Kidney capillary endothelial cell (primary cell): ENCODE results near the gene CPLX4.

Source experiments
- DNase-seq: peaks from one replicate; pipeline ENCODE4 v3.0.0-alpha.2; 2018; ENCODE audit warnings: low spot score

The CPLX4 gene

DNA sequence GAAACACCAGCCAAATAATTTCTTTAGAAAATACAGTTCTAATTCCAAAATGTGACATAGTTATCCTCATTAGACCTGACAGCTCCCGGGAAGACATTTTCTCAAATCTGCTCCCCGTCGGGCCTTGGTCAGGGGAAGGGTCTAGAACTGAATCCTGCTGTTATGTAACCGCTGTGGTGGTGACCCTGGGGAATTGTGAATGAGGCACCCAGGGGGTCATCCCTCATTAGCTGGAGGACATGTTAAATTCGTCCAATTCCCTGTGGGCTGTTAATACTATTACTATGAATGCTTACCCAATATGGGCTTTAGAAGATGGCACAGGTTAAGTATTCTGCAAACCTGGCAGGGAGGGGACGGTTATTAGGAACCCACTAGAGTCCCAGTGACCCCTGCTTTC is 11.8 kb downstream of the CPLX4 start:
- no peak for DNase-seq

DNA sequence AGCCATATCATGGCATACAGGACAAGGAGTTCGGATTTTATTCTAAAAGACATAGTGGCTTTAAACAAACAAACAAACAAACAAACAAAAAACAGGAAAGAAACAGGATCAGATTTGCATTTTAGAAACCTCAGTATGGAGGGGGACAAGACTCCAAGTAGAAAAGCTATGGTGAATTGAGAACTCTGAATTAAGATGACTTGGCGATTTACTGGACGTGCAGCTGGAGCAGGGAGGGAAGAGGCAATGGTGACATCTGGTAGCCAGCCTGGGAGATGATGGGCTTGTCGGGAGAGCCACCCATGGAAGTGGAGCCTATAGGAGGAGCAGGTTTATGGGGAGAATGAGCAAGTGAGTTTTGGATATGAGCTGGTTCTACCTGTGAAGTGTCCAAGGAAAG is 13.2 kb downstream of the CPLX4 start:
- no peak for DNase-seq

DNA sequence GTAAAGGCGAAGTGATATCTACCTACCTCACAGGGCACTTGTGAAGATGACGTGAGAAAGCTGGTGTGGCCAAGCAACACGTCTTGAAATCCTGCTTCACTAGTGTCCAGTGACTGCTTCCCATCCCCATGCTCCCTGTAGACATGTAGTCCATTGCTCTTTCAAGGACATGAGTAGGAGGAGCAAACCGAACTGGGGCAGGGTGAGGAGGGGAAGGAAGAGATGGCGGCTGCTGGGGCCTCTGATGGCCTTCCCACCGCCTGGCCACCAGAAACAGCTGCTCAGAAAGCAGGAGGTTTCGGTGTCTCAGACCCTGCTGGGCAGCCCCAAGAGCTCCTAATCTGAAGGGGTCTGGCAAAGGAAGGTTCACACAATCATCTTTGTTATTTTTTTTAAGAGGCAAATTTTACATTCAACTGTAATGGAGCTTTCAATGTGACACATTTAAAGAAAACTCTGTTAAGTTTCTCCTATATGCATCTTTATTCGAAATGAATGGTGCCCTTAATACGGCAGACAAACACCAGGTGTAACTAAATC is 14.7 kb downstream of the CPLX4 start:
- no peak for DNase-seq

DNA sequence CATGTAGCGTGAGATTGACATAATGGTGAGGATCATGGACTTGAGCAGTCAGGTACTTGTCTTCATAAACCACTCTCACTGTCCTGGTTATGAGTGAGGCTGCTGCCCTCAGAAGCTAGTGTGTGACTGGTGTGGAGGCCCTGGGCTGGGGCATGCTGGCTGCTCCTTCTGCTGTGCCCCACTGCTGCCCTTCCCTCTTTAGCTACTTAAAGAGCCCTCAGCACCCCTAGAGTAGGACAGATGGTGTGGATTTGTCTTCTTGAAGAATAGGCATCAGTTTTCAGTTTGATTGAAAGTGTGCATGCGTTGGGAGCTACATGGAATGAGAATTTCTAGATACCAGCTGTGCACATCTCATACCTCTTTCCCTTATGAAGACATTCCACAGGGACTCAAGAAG is 15.4 kb downstream of the CPLX4 start:
- no peak for DNase-seq

DNA sequence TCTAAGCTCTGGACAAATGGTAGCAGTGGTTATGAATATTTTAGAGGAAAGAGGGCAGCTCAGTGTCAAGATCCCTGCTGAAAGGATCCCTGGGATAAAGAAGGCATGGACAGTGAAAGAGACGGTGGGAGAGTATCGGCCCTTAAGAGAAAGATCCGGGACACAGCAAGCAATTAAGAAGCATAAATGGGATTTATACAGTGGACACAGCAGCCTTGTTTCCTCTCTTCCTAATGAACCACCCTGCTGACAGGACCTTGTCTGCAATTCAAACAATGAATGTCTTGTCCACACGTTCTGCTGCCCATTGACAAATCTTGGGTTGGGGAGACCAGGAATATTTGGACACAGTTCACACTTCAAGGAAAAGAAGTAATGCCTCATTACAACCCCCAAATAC is 16.5 kb downstream of the CPLX4 start:
- no peak for DNase-seq

DNA sequence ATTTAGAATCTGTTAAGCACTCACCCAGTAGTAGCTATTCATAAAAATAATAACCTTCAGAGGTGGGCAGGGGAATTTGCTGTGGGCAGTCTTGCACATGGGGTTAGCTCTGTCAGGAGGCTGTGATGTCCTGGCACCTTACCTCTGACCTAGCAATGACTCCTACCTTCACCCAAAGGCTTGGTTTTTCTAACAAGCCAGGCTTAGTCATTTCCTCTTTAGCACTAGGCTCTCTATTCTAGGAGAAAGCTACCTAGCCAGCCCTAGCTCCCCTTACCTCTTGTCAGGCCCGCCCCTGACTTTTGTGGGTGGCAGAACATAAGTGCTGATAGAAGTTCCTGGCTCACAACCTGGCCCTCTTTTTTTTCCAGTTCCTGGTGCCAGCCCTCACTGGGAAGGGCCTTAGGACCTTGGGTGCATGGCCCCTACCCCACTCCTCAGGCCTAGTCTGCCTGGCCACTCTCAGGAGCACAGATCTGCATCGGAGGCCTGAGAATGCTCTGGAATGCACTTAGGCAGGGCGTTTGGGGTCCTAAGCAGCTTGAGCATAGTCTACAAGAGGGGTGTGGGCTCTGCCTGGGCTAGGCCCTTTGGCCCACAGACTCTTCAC is 17.7 kb downstream of the CPLX4 start:
- no peak for DNase-seq

DNA sequence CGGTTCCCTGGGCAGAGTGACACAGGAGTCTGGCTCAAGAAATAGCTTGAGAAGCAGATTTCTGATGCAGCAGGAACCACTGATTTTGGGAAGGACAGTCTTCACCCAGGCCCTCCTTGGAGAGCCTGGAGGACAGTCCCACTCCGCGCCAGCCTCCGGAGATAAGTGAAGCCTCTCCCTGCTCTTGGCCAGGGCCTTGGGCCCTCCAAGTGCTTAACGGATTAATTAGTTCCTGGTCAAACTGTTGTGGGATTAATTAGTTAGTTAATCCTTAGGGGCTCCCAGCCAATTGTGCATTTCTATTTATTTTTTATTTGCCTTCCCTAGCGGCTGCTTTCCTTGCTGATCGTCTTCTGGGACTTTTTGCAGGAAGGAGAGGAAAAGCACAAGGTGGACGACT is 19.6 kb downstream of the CPLX4 start:
- DNase-seq, result no peak

DNA sequence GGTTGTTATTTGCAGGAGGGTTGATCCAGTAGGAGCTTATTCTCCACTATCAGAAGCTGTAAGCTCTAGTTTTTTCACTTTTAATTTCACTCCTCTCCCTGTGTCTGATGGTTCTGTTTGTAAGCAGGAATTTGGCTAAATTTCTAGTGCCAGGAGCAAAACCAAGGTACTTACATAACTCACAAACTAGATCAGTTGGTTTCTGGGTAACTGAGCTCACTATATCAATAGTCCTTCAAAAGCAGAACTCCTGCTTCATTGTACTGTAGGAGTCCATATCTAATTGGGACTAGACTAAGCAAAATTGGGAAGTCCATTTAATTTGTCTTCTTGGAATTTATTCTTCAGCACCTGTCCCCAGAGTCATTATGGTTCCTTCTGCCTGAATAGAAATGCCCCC is 25.1 kb downstream of the CPLX4 start:
- no peak for DNase-seq

DNA sequence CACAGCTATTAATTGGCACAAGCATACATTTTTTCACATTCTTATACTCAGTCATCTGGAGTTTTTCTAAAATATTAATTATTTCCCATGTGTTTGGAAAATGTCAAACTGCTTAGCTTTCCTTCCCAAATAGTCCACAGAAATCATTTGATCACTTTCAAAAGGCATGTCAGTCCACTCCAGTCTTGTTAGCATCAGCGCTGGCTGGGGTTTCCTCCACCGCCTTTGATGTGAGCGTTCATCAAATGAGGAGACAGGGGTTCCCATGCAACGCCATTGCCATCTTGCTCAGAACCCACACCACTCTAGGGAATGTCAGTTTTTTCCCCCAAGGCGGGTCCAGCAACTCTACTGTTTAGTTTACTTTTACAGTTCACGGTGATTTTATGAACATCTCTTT is 32.1 kb downstream of the CPLX4 start:
- no peak for DNase-seq

DNA sequence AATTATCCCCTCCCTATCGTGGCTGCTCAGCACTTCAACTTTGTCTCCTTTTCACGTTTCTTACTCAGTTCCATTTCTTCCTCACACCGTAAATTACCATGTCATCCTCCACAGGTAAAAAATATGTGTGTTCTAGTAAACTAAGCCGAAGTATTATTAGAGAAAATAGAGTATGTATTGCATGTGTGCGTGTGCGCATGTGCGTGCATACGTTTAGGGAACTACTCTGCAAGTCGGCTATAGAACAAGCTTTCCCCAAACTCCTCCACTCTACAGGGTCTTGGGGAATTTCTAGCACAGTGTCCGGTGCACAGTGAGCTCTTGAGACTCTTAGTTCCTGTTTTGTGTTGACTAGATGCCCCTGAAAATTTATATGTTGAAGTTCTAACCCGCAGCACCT is 36.1 kb downstream of the CPLX4 start:
- no peak for DNase-seq

DNA sequence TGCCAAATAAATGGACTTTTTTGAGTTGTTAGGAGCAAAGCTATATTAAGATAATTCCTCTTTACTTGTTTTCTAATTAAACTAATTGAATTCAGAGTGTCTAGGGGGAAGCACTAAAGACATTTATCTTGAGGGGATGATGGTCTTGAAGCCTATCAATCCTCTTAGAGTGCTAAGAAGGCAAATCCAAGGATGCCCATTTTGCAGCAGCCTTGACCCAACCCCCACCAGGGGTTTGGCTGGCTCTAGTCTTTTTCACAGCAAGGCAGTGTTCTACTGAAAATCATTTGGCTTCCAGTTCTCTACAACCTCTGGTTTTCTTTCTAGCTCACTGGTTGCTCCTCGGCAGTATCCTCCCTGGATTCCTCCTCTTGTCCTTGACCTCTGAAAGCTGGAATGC is 38.7 kb downstream of the CPLX4 start:
- DNase-seq, result no peak

DNA sequence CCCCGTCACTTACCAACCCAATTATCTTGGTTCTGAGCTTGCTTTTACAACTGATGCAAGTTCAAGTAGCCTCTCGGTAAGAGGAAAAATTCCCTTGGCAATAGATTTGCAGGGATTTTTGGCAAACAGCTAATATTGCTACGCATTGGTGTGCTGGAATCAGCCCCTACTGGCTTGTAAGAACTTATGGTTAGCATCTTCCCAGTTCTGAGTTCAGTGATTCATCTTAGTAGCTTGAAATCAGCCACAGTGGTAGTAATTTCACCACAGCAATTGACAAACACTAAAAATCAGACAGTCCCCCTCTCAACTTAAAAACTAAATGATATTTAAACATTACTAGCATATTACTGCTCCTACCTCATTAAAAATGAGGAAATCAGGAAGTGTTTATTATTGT is 39.3 kb downstream of the CPLX4 start:
- no peak for DNase-seq

DNA sequence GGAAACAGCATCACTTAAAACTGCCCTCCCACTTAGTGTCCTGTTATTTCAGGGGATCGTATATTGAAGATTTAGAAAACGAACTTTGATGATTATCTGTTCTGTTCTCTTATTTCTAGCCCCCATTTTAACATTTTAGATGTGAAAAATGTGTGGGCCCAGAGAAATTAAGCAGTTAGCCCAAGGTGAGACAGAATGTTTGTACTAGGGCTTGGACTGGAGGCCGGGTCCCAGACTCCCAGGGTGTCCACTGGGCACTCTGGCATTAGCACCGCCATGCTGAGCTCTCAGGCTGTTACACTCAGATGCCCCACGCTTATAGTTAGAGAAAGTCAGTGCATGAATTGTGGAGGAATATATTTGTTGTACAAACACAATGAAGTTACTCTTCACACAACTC is 39.7 kb downstream of the CPLX4 start:
- DNase-seq, result no peak

DNA sequence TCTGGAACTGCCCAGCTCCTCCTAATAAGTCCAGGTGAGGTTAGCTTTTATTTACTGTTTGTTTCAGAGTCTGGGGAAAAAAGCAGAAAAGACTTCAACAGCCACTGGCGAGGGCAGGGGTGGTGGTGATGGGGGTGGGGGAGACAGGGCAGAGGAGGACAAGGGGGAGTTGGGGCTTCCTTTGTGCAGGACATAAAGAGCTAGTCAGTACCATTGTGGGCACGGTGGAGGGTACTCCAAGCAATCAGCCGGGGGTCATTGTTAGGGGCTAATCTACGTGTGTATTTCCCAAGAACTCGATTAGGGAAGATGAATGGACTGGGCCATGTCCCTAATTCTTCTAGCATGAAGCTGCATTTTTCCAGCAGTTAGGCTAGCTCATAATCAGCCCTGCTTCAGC is 42.4 kb downstream of the CPLX4 start:
- no peak for DNase-seq

DNA sequence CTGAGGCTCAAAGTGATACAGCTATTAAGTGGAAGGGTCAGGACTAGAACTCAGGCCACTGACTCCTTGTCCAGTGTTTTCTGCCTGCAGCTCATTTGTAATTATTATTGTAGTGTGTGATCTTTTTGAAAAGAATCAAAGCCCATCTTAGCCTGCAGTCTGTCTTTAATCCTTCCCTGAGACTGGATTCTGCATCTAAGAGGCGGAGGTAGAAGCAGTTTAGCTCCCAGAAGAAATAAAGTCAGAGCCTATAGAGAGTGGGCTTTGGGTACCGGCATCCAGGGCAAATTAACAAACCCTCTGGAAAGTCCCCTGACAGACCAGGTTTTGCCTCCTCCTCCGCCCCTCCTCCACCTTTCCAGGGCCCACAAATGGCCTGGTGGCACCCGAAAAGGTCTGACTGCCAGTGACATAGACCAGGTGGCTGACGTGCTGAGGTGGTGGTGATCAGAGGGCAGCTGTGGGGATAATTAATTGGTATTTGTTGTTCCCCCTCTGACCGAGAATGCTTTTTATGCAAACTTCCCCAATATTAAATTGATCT is 43.0 kb downstream of the CPLX4 start:
- no peak for DNase-seq

DNA sequence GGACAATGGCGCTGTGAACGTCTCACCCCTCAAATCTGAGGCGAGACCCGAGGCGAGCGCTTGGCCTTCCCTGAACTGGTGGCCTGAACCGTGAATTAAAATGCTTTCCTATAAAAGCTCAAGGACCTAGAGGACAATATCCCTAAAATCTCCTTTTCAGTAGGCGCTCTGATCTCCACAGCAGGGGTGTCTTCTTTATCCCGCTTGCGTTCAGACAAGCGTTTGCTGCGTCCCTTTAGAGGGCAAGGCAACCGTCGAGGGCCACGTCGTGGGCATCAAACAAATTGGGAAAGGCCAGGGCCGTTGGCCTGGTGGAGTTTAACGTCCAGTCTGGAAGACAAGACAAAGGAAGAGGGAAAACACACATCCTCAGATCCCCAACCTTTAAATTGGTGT is 43.9 kb downstream of the CPLX4 start:
- no peak for DNase-seq

DNA sequence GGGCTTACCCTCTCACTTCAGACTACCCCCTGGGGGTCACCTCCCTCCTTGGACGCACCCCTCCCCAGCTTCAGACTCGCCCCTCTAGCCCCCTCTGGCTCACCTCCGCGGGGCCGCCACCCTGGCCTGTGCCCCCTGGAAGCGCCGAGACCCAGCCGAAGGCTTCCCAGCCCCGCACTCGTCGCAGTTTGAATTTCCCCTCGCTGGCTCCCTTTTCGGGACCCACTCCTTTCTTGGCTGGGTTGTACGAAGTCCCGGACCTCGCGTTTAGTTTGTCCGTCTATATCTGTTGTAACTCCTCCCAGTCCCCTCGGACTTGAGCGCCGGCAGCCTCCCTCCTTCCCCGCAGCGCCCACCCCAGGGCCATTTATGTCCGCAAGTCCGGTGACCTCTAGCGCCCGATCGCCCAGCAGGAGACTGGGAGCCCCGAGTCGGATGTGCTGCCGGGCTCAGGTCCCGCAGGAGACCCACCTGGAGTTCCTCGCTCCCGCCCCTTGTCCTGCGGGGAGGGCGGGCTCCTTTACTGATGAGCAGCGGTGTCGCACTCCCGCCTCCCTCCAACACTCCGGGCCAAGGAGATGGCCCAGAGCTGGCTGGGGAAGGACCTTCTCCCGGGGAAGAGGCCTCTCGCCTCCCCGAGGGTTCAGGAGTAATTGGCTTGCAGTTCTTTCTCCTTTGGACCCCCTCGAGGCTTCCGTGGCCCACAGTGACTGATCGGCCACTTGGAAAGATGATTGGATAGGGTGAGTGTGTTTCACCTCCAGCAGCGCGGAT is 44.5 kb downstream of the CPLX4 start:
- DNase-seq, result no peak

DNA sequence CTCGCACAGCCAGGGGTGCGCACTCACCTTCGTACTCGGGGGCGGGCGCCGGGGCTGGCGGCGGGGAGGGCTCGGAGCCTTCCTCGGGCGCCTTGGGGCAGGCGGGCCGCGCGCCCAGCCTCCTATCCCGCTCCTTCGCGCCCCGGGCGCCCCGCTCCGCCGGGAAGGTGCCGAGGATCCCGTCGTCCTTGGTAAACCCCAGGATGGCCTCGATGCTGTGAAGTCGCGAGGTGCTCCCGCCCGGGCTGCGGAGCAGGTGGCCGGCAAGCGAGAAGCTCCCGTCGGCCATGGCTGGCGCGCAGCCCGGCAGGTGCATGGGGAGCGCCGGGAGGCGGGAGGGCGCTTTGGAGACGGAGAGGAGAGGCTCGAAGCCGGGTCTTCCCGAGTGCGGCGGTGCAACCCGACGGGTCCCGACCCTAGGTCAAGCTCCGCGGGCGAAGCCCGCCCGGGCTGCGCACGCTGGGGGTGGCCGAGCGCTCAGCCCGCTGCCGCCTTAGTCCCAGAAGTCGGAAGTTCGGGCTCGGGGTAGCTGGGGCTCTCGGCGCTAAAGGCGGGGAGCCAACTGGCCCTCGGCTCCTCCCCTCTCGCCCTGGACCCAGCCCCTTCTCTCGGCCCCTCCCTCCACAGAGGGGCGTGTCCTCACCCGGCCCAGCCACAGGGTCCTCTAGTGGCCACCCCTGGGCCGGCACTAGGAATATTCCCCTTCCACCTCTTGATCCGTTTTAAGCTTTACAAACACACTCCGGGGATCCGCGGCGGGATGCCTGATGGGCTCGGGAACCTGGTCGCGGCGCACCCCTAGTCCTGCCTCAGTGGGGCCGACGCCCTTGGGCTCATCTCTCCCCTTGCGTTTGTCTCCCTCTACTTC is 45.3 kb downstream of the CPLX4 start, which contains the start of gene RAX:
RAX (minus strand) TSS at position 564 of the 868 bp plus-strand sequence; CDS start at position 316, 248 bp downstream.
- no peak for DNase-seq

DNA sequence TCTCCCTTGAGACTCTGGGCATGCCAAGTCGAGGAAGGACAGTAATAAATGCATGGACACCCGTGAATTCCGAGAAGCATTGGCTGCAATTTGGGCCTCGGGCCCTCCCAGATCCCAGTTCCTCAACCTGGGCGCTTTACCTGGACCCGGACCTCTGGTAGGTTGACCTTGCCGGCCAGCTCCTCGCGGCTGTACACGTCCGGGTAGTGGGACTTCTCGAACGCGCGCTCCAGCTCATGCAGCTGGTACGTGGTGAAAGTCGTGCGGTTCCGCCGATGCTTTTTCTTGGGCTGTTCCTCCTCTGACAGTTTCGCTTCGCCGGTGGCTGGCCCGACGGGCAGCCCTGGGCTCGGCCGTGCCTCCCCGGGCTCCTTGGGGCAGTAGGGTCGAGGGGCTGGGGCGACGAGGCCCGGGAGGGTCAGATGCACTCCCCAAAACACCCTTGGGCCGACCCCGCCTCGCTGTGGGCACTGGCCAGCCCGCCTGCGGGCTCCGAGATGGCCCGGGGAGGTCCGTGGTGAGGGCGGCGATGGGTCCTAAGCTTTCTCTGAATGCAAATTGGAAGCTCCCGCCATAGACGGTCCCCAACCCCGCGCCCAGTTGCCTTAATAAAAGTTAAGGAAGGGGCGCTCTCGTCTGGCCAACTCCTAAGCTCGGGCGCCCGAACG is 46.1 kb downstream of the CPLX4 start:
- no peak for DNase-seq

DNA sequence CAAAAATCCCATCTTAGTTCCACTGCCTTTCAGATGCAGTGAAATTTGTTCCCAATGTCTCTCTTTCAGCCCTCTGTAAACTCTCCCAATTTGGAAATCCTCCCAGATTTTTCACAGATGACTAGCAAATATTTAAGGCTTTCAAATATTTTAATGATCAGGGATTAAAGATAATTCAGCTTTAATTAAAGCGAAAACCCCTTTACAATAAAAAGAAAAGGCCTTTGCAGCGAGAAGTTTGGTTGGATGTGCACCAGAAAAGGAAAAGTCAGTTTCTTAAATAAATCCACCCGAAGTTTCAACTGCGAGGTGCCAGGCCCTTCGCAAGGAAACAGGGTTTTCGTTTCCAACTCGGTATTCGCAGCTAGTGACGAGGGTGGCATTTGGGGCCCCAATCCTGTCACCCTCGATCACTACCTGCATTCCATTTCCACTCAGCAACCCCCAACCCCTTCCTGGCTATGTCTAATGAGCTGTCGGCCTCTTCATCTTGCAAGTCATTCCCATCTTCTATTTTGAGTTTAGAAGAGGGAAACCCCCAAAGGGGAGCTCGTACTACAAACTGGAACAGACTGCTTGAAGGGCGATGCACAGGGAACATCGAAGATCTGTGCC is 46.7 kb downstream of the CPLX4 start:
- DNase-seq, result no peak

DNA sequence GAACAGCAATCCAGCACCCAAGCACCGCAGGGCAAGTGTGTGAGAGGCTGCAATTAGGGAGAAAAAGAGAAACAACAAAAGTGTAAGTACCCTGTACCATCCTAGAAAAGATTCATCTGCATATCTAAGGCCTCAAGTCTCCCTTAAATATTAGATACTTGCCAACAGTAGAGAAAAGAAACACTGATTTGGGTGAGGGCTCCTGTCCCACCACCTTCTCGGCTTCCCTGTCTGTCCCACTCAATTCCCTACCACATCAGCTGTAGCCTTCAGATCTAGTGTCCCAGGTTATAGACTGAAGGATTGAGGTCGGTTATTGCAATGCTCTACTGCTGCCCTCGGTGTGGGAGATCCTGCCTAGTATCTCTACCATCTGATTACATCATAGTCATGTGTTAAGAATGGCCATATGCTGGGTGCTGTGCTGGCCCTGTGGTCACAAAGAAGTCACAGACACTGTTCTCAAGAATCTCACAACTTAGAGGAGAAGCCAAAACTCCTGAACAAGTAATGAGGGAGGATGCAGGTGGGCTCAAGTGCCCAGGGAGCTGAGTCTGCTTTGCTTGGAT is 47.7 kb downstream of the CPLX4 start:
- DNase-seq, result no peak
